GM20000 (cell line): ENCODE measurements around the gene NR2F6.

Experiments
- DNase-seq: peaks from one replicate; pipeline ENCODE4 v3.0.0; 2012; ENCODE audit warnings: low spot score
- TF ChIP-seq, protein P1 (sequence below): IDR thresholded peaks from 2 replicates; pipeline ENCODE4 v1.5.1; 2012; ENCODE audit warnings: mild to moderate bottlenecking, control low read depth; ENCODE audit errors: extremely low read depth, missing control alignments

Gene NR2F6

DNA sequence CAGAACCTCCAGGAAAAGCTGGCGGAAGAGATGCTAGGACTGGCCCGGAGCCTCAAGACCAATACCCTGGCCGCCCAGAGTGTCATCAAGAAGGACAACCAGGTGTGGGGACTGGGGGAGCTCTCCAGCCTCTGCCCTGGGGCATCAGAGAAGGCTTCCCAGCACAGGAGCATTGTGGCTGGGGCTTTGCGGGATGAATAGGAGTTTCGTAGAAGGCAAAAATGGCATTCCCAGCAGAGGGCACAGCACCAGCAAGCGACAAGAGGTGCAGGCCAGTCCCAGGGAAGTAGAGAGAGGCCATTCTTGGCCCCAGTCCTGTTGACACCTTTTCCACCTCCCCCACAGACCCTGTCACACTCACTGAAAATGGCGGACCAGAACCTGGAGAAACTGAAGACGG, 26.4 kb downstream of the NR2F6 start:
- TF ChIP-seq, protein P1, sequence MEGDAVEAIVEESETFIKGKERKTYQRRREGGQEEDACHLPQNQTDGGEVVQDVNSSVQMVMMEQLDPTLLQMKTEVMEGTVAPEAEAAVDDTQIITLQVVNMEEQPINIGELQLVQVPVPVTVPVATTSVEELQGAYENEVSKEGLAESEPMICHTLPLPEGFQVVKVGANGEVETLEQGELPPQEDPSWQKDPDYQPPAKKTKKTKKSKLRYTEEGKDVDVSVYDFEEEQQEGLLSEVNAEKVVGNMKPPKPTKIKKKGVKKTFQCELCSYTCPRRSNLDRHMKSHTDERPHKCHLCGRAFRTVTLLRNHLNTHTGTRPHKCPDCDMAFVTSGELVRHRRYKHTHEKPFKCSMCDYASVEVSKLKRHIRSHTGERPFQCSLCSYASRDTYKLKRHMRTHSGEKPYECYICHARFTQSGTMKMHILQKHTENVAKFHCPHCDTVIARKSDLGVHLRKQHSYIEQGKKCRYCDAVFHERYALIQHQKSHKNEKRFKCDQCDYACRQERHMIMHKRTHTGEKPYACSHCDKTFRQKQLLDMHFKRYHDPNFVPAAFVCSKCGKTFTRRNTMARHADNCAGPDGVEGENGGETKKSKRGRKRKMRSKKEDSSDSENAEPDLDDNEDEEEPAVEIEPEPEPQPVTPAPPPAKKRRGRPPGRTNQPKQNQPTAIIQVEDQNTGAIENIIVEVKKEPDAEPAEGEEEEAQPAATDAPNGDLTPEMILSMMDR, result no peak
- DNase-seq, result no peak

DNA sequence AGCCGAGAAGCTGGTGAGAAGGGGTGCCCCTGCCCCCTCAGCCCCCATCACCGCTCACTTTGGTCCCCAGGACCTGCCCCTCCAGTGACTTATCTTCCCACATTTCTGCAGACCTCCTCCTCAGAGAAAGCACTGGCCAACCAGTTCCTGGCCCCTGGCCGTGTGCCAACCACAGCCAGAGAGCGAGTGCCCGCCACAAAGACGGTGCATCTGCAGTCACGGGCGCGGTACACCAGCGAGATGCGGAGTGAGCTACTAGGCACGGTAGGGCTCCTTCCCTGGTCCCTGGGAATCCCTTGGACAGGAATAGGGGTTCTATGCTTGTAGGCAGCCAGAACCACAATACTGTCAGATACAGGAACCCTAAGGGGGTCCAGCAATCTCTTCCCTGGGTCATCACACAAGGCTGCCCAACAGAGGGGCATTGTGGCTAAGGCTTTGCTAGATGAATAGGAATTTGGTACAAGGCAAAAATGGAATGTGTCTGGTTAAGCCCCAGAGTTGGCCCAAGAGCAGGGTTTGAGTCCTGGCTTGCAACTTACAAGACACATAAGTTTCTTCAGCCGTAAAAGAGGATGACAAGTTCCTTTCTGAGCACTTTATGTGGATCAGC, 29.6 kb downstream of the NR2F6 start:
- TF ChIP-seq, protein P1, result no peak
- DNase-seq, result no peak

DNA sequence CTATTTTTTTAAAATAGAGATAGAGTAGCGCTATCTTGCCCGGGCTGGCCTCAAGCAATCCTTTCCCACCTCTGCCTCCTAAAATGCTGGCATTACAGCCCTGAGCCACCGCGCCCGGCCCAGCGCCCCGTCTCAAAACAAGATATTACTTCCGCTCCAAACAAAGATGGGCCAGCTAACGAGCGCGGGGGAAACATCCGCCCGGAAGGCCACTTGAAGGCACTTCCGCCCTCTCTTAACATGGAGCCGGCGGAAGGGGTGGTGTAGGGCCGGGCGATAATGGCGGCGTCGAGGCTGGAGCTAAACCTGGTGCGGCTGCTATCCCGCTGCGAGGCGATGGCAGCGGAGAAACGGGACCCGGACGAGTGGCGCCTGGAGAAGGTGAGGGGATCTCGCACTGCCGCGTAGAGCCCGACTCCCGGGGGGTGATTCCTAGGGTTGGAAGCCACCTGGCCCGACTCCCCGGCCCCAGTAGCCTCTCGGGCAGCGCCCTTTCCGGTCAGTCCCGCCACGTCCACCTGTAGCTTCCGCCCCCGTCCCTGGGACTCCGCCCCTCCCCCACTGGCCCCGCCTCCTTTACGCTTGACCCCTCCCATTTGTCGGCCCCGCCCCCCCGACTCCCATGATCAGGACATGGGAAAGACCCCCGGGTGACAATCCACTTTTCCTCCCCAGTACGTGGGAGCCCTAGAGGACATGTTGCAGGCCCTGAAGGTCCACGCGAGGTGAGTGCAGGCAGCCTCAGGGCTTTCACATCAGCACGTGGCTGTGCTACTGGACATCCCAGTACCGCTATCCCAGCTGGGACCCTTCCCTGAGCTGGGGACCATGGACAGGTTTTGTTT, 30.4 kb downstream of the NR2F6 start, which contains the start of gene USE1:
Gene USE1 (plus strand): TSS at position 231 of the 845 bp plus-strand sequence. CDS start 49 bp downstream, at position 280.
- TF ChIP-seq, protein P1, result no peak

DNA sequence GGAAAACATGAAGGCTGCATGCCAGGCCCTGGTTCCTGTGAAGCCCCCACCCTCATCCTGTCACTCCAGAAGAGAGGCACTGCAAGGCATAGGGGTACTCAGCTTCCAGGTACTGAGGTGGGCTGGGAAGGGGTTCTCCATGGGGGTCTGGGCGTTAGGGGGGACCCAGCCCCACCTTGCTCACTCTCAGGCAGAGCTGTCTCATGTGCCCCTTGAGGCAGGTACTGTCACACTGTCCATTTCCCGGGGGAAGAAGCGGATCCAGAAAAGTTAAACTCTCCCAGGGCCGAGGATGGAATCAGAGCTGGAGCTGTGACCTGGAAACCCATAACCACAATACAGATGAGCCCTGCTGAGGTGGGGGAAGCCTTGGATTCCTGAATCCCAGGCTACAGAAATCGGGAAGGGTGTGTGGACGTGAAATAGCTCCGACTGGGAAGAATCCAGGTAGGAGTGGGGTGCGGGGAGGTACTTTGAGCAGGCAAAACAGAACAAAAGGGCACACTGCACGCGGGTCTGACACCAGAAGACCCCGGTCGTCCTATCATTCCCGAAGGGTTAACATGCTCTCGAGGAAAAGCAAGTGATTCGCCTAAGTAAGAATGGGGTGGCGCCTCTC, 31.1 kb downstream of the NR2F6 start:
- TF ChIP-seq, protein P1, result no peak
- DNase-seq, result no peak

More for the DNA sequence above, 30.4 kb downstream of the NR2F6 start, which contains the start of gene USE1:
- DNase-seq, result peak; percentile 93

DNA sequence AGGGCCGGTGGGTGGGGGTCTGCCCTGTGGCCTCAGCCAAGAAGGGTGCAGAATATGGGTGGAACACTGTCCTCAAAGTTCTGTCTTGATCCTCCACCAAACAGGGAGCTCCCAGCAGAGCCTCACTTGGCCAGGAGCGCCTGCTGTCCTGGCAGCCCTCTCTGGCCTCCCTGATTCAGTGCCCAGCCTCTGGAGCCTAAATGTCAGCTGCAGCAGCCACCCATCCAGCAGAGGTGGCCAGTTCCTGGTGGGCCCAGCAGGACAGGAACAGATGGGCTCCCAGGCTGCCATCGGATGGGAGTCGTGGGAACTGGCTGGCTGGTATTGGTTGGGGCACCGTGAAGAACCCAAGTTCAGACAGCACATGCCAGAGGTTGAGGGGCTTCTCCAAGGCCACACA, 32.4 kb downstream of the NR2F6 start:
- DNase-seq, result no peak
- TF ChIP-seq, protein P1, result no peak

DNA sequence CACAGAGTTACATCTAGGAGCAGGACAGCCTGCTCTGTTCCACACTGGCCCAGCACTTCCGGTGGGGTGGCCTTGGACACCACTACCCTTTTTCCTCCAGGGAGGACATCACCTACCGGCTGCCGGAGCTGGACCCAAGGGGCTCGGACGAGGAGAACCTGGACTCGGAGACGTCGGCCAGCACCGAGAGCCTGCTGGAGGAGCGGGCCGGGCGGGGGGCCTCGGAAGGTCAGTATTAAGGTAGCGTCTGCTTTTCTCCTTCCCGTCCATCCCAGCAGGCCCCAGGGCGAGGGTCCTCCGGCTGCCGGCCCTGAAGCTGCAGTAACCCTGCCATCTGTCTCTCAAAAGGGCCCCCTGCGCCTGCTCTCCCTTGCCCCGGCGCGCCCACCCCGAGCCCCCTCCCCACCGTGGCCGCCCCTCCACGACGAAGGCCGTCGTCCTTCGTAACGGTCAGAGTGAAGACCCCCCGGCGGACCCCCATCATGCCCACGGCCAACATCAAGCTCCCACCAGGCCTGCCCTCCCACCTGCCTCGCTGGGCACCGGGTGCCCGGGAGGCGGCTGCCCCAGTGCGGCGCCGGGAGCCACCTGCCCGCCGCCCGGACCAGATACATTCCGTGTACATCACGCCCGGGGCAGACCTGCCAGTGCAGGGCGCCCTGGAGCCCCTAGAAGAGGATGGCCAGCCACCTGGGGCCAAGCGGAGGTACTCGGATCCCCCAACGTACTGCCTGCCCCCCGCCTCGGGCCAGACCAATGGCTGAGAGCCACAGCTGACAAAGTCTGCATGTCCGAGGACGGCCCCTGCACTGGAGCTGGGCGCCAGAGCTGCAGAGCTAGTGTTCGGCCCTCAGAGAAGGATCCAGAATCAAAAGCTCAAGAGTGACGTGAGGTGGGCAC, 33.9 kb downstream of the NR2F6 start:
- TF ChIP-seq, protein P1, result no peak
- DNase-seq, result no peak
